Stimulated activated CD8-positive, alpha-beta memory T cell treated with anti-CD3 and anti-CD28 coated beads, Interleukin-15, amount 100 ng/mL, for 48 hours (primary cell): ENCODE results near the gene CST8.

Source experiments
- DNase-seq, 2 donors: peaks; one replicate each; pipeline ENCODE4 v3.0.0-alpha.2; 2020; ENCODE audit warnings: low read depth in 2 of 2

Gene CST8

GRCh38 chr20:23524146-23524545, 33.2 kb downstream of the CST8 start:
- no peak for DNase-seq

- no peak for DNase-seq
These were observed 35.9 kb downstream of the CST8 start for GRCh38 chr20:23526850-23527249.

- no peak for DNase-seq
These were observed 38.0 kb downstream of the CST8 start for GRCh38 chr20:23528867-23529431.

GRCh38 chr20:23530937-23531567, 40.1 kb downstream of the CST8 start:
- no peak for DNase-seq

- DNase-seq, result no peak
These were observed 41.6 kb downstream of the CST8 start for GRCh38 chr20:23532533-23532932.

GRCh38 chr20:23533161-23533560, 42.2 kb downstream of the CST8 start:
- DNase-seq, result no peak

- DNase-seq, result no peak
These were observed 44.1 kb downstream of the CST8 start for GRCh38 chr20:23534801-23535593.

GRCh38 chr20:23536328-23536974, 45.5 kb downstream of the CST8 start:
- DNase-seq, result no peak

- no peak for DNase-seq
These were observed 46.1 kb downstream of the CST8 start for GRCh38 chr20:23537030-23537429.

- DNase-seq, result no peak
These were observed 49.7 kb downstream of the CST8 start for GRCh38 chr20:23540624-23541023.

GRCh38 chr20:23541330-23541729, 50.4 kb downstream of the CST8 start:
- no peak for DNase-seq

- no peak for DNase-seq
These were observed 50.9 kb downstream of the CST8 start for GRCh38 chr20:23541776-23542175.

- no peak for DNase-seq
These were observed 51.9 kb downstream of the CST8 start for GRCh38 chr20:23542801-23543200.

- no peak for DNase-seq
These were observed 53.2 kb downstream of the CST8 start for GRCh38 chr20:23544133-23544532.
